Hepatocyte (in vitro differentiated cells): ENCODE results near the gene C12orf56.
A peak's percentile ranks its signal among the peaks of the same experiment; 100 is the strongest.

Experiments
- CTCF ChIP-seq: fragments of 200-600 bp; sonication (generic); IDR thresholded peaks from 2 replicates; pipeline ENCODE4 v1.5.1; 2016; ENCODE audit warnings: antibody characterized with exemption, mild to moderate bottlenecking; ENCODE audit not compliant: poor library complexity
- EZH2 ChIP-seq: fragments of 200-600 bp; sonication (generic); IDR thresholded peaks from 2 replicates; pipeline ENCODE4 v1.6.1; 2016; ENCODE audit warnings: antibody characterized with exemption, mild to moderate bottlenecking, borderline replicate concordance

DNA sequence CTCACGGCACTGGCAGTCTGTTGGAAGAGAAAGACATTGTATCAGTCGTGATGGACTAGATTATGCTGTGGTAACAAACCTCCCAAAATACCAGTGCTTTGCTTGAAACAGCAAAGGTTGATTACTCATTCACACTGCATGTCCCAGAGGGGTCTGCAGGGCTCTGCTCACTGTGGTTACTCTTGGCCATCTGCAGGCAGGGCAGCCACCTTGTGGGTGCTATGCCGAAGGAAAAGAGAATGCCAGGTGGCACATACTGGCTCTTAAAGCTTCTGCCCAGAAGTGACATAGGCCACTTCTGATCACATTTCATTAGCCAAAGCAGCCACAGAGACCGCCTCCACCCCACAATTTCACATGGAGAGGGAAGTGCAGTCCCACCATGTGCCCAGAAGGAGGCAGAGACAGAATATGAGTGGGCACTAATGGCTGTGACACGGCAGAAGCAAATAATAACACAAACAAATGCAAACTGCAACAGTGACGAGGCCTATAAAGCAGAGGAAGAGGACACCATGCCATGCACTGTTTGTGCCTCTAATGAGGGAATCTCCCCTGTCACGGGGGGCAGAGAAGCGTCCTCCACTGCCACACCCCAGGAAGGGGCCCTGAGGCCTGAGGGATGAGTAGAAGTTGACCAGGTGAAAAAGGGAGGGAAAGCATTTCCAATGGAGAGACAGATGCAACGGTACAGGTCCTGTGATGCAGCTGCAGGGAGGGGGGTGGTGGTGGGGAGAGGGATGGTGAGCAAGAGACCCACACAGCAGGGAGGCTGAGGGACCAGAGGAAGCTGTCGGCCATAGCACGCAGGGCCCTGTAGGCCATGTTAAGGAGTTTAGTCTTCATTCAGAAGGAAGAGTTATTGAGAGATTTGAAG is 116.8 kb downstream of the C12orf56 start:
- TF ChIP-seq CTCF (peak; percentile 27), EZH2 (no peak)
